ENCODE measurements around the gene CHAF1A.

CHAF1A gene

DNA sequence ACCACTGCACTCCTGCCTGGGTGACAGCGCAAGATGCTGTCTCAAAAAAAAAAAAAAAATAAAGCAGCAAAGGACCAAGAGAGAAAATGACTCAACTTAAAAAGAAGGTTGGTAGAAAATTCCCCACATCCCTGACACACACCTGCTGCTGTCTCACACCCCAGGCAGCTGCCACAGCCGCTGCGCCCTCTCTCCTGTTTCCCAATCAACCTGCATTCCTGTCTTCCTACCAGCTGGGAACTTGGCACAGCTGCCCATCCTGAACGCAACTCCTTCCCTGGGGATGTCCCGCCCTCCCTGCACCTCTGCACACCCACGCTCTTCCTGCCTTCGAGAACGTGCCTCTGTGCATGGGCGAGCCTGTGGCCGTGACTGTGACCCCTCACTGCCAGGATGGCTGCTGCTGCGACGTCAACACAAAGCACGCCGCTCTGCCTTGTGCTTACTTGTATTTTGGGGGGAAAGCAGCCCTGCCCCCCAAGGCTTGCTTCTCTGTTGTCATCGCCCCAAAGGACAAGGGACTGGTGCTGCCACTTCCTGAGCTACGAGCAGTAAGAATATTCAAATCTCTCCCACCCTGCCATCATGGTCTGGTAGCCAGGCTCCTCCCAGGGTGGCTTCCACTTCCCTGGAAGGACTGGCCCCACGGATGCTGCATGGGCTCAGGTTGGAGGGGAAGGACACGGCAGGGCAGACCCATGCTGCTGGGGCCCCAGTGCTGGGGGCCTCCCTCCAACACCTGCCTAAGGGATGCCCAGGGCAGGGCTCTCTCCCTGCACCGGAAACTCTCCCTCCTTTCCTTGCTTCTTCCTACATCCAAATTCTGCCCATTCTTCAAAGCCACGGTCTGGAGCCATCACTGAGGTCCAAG, 22.8 kb upstream of the CHAF1A start:
- DNase-seq: no peak

- no peak for DNase-seq
Observed at GRCh38 chr19:4380254-4380727, 22.1 kb upstream of the CHAF1A start.

GRCh38 chr19:4385291-4386040, 17.0 kb upstream of the CHAF1A start:
- DNase-seq: no peak

GRCh38 chr19:4386041-4386782, 16.2 kb upstream of the CHAF1A start:
- no peak for DNase-seq

DNA sequence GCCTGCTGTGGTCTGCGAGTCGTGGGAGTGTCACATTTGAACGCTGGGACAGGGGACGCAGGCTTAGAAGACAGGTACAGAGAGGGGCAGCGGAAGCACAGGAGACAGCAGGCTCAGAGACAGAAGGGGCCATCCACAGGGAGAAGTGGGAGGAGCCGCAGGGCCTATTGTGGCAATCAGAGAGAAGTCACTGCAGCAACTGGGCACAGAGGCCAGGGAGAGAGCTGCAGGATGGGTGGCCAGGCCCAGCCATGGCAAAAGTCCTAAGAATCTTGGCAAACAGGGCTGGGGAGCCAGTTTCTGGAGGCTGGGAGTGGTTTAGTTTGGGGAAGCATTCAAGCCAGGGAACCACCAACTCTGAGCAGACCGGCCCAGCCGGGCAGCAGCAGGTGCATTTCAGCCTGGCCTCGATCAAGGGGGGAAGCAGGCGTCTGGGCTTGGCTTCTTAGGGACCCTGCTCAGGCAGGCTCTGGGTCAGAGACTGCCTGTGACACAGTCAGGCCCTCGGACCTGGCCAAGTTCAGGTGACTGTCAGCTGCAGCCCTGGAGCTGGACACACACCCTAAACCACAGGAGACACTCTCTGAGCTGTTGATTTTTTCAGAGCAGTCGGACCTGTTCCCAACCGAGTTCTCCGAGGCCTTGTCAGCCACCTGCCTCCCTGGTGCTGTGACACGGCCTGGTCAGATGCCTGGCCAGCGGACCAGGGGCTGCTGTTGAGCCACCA, 13.9 kb upstream of the CHAF1A start:
- DNase-seq: no peak

DNA sequence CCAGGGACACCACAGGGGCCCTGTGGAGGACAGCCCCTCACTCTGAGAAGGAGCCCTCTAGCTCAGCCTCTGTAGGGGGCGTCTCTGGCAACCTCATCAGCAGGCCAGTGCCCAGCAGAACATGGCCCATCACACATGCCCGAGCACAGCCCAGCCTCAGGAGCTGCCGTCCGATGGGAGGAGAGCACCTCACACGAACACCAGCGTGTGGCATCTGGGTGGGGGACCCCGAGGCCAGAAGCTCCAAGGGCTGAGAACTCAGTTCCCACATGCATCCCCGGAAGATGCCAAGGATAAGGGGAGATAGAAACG, 13.4 kb upstream of the CHAF1A start:
- no peak for DNase-seq

DNA sequence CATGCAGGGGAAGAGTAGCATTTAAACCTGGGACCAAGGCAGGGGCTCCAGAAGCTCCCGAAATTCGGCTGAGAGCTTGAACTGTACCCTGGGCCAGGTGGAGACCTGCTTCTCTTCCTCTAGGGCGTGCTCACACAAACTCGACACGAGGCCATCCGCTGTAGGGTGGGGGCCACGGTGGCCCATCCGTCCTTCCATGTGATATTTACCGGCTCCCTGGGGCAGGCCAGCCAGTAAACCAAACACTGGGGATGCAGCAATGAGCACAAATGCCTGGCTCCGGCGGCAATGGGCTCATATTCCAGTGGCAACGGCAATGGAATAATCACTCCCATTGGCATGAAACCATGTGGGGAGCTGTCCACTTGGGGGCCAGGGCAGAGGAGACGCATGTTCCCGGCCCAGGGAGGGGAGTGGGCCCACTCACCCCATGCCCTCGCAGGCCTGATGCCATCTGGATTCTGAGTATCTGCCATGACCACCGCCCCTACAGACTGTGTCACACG, 12.9 kb upstream of the CHAF1A start:
- no peak for DNase-seq

GRCh38 chr19:4390017-4390566, 12.3 kb upstream of the CHAF1A start:
- no peak for DNase-seq

- no peak for DNase-seq
Observed at GRCh38 chr19:4390567-4391305, 11.7 kb upstream of the CHAF1A start.

- DNase-seq: no peak
Observed at GRCh38 chr19:4391306-4391693, 11.1 kb upstream of the CHAF1A start.

DNA sequence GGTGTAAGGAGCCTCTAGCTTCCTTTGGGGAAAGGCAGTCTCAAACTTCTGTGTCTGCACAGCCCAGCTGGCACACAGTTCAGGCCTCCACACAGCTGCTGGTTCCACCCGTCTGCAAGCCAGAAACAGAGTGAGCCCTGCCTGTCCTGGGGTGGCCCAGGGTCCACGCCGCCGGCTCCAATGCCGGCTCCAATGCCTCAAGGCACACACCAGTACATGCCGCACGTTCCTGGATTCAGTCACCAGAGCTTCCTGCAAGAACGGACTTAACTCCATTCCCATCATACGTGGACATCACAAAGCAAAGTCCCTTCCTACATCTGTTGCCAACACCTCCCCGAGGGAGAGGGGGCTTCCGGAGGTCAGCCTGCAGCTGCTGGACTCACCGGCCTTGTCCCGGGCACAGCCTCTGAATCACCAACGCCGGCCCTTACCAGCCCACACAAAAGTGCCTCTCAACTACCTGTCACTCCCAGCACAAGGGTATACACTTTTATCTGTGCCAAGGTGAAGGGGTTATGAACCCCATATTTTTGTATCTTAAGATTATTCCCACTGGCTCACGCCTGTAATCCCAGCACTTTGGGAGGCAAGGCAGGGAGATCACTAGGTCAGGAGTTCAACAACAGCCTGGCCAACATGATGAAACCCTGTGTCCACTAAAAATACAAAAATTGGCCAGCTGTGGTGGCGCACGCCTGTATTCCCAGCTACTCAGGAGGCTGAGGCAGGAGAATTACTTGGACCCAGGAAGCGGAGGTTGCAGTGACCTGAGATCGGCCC, 10.5 kb upstream of the CHAF1A start:
- DNase-seq: no peak

DNA sequence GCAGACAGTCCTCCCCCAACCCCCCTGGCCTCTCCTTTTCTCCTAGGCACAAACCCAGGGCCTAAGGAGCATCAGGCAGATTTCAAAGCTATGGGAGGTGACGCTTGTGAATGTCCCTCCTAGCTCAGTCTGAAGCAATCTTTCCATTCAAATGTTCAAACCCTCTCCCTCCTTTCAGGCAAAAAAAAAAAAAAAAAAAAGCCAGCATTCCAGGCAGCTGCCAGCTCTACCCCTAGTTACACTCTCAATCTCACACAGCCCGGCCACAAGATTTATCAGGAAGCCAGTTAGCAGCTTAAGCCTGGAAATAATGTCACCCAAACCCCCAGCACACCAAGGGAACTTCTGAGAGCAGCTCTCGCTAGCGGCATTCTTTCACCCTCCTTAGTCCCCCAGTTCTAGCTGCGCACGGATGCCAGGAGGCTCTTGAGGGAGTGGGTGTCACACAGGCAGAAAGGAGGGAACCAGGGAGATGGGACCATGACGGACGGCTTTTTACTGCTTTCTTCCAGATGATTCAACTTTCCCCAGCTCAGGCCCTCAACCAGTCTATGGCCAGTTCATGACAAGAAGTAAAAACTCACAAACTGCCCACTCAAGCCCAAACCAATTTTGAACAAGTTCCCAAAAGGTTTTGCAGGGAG, 8.4 kb upstream of the CHAF1A start:
- no peak for DNase-seq

DNA sequence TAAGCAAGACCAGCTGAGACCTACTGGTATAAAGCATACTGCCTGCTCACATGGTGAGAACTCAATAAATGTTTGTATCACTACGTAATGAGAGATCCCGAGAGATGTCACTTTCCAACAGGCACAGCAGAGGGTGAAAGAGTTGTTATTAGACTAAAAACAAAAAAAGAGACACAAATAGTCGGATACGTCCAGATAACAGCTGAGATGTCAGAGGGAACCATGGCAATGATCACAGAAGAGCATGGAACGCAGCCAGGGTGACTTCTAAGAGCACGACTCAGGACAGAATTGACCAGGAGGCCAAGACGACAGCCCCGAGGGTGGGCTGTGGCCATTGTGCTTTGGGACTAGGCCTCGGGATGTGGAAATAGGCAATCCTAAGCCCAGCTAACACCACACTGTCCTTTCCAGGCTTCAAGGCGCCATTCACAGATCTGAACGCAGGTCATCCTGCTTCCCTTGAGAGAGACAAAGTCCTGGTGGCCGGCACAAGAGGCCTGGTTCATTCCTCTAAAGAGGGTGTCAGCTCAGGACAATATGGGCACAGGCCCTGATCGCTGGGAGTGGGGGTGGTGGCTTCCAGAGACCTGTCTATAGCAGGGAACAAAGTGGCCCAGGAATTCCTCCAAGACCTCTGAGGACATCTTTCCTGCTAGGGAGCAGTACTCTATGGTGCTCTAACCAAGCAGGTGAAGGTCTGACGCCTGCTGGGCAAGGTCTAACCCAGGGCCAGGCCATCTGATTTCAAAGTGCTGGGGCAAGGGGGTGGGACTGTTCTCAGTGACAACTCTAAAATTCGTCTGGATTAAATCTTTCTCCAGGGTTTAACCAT, 5.3 kb upstream of the CHAF1A start:
- no peak for DNase-seq

GRCh38 chr19:4399812-4400134, 2.7 kb upstream of the CHAF1A start:
- DNase-seq: no peak

DNA sequence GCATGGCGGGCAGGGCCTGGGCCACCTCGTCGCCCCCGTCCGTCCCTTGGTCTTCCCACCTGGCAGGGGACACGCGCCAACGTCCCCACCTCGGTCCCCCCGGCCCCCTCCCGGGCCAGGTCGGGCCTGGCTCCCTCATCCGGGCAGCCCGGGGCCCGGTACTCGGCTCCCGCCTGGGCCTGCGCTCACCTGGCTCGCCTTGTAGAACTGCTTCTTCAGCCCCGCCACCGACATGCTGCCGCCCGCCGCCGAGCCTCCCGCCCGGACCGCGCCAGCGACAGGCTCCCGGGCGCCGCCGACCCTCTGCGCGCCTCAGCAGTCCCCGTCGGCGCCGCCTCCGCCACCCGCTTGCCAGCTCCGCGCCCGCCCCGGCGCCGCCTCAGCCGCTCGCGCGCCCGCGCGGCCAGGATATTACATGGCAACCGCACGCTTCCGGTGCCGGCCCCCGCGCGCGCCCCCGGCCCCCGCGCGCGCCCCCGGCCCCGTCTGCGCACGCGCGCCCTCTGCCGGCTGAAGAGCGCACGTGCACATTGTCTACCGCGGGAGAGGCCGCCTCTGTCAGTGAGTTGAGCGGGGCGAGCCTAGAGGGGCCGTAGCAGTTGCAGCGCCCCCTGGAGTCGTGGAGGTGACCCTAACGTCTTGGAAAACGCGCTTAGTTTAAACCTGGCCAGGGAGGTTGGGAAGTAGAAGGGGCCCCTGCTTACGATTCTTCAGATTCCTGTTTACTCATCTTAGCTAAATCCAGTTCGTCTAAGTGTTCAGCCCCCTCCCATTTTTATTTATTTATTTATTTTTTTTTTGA, 2.1 kb upstream of the CHAF1A start, which contains the start of gene SH3GL1:
TSS of gene SH3GL1 (minus strand) at position 413 of the 802 bp plus-strand sequence. CDS start at position 234, 179 bp downstream.
- DNase-seq: peak; percentile 71 to 94

DNA sequence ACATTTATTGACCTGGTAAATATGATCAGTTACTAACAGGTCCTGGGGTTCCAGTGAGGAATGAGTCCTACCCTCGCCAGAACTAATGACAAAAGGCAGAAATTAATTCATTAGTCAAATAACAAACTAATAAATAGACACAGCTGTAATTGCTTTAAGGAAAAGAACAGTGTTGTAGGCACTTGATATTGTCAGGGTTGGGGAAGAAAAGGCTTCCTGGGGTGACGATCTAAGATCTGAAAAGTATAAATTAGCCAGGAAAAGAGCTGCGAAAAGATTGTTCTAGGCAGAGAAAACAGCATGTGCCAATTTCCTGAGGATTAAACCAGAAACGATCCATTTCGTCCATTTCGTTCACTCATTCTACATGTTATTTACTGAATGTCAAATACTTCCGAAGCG, 670 bp upstream of the CHAF1A start:
- DNase-seq: no peak

GRCh38 chr19:4403005-4403761, 743 bp downstream of the CHAF1A start:
- no peak for DNase-seq

DNA sequence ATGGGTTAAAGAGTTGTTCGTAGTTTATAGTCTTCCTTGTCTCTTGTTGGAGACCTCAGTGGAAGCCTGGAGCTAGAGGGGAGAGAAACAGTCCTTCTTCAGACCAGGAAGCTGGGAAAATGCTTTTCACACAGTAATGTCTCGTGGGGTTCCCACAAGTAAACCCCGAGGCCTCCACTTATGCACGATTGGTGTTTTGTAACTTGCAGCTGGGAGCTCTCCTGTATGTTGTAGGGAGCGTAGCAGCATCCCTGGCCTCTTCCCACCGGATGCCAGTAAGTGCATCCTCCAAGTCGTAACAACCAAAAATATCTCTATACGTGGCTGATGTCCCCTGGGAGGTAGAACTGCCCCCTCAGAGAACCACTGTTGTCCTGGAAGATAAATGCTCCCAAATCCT, 3.5 kb downstream of the CHAF1A start:
- DNase-seq: no peak

Measured in bone marrow (tissue), 2 donors.